Activated CD4-positive, alpha-beta T cell treated with anti-CD3 and anti-CD28 coated beads, Interleukin-2, amount 50 U/mL, for 48 hours (primary cell): ENCODE data around the gene LRR1.

Experiments used
- DNase-seq, 2 experiments: peaks; one replicate each; pipeline ENCODE4 v3.0.0-alpha.2; 2020

The LRR1 gene, protein sequence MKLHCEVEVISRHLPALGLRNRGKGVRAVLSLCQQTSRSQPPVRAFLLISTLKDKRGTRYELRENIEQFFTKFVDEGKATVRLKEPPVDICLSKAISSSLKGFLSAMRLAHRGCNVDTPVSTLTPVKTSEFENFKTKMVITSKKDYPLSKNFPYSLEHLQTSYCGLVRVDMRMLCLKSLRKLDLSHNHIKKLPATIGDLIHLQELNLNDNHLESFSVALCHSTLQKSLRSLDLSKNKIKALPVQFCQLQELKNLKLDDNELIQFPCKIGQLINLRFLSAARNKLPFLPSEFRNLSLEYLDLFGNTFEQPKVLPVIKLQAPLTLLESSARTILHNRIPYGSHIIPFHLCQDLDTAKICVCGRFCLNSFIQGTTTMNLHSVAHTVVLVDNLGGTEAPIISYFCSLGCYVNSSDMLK

DNA sequence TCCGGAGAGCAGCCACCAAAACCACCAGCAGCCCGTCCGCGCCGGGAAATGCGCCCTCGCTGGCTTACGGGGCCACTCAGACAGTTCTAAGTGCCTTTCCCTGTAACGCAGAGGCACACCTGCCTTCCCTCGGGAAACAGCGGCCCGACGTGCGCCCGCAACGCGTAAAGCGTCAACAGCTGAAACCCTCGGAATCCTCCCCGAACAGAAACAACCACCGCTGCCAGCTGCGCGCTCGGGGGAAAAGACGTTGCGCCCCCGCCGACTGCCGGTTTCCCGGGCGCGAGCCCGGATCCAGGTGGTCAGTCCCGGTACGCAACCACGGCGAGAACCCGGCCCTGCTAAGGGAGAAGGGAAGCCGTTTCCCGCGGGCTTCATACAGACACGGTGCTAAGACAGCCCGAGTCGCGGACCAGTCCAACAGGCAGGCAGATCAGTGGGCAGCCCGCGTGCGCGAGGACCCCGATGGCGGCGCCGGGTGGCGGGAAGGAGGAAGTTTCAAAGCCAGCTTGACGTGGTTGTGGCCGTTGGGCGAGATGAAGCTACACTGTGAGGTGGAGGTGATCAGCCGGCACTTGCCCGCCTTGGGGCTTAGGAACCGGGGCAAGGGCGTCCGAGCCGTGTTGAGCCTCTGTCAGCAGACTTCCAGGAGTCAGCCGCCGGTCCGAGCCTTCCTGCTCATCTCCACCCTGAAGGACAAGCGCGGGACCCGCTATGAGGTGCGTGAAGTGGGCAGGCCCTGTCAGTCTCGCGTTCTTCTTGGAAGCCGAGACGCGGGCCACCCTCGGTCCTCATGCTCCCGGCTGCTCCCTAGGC, at the start of gene LRR1:
LRR1 (plus strand) TSS at position 456 of the 816 bp plus-strand sequence; CDS start at position 537, 81 bp downstream.
- peak; percentile 88 to 92 for DNase-seq

DNA sequence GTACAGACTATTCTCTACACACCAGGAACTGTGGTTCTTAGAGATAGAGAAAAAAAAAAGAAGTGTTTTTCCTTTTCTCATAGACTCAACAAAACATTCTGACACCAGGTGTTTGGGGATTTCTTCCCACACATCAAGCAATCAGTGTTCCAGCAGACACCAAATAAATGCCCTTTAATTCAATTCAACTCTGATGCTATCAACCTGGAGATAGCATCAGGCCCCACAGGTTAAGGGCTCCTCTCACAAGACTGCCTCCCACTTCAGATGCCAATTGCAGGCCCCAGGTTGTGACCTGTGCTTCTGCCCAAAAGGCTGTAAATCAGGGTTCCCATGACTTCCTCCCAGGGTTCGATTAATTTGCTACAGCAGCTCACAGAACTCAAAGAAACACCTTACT, 49.3 kb upstream of the LRR1 start:
- no peak for DNase-seq

DNA sequence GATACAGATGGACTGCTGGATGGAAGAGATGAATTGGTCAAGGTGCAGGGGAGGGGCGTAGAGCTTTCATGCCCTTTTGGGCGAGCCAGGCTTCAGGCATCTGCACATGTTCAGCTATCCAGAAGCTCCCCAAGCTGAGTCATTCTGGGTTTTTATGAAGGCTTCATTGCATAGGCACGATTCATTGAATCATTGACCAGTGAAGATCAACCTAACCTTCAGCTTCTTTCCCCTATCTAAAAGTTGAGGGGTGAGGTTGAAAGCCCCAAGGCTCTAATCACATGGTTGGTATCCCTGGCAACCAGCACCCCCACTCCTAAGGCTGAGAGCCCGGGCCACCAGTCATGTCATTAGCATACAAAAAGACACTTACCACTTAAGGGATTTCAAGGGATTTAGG, 48.9 kb upstream of the LRR1 start:
- DNase-seq: no peak

DNA sequence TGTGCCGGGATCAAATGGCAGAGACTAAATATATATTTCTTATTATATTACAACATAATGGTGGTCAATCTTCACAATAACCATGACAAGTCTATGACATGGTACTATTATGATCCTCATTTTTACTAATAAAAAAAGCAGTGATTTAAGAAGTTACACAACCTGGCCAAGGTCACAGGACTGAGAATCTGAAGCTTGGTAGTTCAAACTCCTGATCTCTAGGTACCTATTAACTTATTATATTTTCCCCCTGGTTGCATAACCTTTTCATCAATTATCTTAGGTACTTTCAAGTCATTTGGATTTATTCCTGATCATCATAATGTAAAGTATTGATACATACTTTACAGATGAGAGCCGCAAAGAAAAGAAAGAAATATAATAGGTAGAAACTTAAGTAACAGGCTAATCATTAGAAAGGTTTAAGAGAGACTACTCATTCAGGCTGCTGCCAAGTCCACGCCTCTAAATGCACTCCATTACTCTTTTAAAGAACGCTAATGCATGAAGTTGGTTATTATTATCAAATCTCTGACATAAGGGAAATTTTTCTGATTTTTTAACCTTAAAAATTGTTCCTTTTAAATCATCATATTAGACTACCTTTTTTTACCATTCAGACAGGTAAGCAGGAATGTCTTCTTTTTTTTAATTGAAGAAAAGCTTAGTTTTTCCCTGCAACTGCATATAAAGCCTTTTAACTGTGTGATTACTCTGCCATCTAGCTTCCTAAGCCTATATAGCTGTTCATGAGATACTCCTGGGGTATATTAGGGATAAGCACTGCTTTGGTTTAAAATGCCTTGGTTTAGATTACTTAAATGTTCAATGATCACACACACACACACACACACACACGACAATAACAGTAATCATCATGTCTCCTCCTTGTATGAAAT, 48.2 kb upstream of the LRR1 start:
- DNase-seq: no peak

DNA sequence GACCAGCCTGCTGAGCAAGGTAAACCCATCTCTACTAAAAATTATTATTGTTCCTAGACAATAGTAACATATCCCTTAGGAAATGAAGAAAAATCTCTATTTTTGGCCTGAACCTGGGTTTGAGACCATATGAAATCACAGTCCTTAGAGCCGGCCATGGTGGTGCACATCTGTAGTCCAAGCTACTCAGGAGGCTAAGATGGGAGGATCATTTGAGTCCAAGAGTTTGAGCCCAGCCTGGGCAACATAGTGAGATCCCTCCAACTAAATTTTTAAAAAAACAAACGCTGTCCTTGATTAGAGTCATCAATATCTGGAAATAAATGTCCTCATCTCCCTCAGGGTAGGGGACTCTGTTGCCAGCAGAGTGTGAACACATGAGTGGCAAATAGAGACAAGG, 47.2 kb upstream of the LRR1 start:
- no peak for DNase-seq

DNA sequence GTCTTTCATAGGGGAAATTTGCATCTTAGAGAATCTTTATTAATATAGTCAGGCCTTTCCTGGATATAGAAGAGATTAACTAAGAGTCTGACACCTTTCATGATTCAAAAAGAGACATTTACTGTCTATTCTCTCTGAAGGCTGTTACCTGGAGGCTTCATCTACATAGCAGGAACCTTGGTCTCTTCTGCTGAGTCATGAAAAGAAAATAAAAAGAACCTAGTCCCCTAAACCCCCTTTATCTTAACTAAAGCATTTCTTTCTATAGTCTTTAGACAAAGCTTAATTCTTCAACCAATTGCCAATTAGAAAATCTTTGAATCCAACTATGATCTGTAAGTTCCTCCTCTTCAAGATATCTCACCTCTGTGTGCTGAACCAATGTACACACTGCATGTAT, 45.6 kb upstream of the LRR1 start:
- no peak for DNase-seq

DNA sequence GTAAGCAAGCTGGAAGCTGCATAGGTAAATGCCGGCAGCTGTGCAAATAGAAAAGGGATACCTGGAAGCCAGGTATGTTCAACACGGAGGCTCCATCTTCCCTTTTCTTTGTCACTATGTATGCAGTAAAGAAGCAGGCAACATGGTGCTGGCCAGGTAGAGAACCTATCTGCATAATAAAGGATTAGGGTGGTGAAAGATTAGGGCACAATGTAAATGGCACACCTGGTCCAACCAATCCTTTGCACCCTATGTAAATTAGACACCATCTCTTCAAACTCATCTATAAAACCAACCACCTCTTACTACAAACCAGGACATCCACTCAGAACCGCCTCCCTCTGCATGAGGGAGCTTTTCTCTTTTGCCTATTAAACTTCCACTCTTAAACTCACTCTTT, 44.8 kb upstream of the LRR1 start:
- DNase-seq: no peak

DNA sequence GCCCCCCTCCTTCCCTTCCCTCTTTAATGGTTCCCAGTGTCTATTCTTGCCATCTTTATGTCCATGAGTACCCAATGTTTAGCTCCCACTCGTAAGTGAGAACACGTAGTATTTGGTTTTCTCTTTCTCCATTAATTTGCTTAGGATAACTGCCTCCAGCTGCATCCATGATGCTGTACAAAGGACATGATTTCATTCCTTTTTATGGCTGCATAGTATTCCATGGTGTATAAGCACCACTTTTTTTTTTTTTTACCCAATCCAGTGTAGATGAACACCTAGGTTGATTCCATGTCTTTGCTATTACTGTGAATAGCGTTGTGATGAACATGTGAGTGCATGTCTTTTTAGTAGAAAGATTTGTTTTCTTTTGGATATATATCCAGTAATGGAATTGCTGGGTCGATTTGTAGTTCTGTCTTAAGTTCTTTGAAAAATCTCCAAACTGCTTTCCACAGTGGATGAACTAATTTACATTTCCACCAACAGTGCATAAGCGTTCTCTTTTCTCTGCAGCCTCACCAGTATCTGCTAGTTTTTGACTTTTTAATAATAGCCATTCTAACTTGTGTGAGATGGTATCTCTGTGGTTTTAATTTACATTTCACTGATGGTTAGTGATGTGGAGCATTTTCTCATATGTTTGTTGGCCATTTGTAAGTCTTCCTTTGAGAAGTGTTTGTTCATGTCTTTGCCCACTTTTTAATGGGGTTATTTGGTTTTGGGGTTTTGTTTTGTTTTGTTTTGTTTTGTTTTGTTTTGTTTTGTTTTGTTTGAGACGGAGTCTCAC, 38.6 kb upstream of the LRR1 start:
- no peak for DNase-seq

DNA sequence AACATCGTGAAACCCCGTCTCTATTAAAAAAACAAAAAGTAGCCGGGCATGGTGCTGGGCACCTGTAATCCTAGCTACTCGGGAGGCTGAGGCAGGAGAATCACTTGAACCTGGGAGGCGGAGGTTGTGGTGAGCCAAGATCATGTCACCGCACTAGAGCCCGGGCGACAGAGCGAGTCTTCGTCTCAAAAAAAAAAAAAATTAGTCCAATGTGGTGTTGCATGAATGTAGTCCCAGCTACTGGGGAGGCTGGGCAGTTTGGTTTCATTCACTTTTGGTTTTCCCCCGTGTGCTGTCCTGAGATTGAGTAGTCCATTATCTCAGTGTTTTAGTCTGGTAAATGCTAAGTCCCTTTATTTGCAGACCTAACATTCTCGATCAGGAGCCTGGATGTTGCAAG, 32.0 kb upstream of the LRR1 start:
- no peak for DNase-seq

DNA sequence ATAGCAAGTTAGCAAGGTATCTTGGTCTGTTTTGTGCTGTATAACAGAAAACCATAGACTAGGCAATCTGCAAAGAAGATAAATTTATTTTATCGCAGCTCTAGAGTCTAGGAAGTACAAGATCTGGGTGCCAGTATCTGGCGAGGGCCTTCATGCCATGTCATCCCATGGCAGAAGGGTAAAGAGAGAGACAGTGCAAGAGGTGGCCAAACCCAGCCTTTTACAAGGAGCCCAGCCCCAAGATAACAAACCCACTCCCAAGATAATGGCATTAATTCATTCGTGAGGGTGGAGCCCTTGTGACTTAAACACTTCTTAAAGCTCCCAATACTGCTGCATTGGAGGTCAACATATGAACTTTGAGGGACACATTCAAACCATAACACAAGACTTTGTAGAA, 29.5 kb upstream of the LRR1 start:
- DNase-seq: no peak

DNA sequence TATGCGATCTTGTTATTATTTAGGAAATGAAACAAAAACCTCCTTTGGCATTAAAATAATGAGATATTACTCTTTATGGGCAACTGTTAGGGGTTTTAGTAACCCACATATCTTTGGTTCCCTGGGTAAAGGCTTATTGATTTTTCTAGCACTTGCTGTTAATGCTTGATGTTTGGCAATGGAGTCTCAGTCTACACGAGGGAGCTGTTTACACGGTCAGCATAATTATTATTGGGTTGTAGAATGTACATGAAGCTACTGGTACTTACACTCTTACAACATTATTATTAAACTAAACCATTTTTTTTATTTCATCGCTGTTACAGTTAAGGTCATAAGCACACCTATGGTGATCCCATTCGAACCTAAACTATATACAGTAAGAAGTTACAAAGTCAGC, 24.7 kb upstream of the LRR1 start:
- DNase-seq: no peak

DNA sequence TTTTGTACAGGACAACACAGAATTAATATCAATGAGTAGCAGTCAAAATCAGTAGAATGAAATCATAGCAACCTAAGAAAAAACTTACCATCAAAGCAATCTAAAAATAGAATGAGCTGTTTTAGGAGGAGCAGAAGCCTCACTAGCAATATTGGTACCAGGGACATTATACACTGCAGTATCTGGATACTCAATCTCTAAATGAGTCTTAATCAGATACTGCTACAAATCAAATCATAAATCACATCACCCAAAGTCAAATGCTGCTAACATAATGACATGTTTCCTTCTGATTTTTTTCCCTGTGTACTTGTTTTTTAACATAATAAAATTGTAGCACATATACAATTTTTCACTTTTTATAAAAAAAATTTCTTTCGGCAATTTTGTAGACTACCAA, 20.6 kb upstream of the LRR1 start:
- no peak for DNase-seq

DNA sequence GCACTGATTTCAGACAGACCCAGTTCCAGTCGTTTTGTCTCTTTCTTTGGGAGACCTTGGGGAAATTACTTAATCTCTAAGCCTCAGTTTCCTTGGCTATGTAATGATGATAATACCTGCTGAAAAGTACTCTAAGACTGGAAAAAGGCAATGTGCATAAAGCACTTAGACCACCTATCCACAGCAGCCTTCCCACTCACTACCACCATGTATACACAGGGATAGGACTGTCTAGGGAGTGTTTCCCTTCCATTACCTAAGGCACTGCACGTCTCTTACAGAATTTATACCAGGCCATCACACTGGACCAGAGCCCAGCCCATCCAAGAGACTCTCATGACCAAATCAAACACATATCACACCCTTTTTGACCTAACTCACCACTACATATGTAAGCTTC, 18.9 kb upstream of the LRR1 start:
- DNase-seq: no peak

DNA sequence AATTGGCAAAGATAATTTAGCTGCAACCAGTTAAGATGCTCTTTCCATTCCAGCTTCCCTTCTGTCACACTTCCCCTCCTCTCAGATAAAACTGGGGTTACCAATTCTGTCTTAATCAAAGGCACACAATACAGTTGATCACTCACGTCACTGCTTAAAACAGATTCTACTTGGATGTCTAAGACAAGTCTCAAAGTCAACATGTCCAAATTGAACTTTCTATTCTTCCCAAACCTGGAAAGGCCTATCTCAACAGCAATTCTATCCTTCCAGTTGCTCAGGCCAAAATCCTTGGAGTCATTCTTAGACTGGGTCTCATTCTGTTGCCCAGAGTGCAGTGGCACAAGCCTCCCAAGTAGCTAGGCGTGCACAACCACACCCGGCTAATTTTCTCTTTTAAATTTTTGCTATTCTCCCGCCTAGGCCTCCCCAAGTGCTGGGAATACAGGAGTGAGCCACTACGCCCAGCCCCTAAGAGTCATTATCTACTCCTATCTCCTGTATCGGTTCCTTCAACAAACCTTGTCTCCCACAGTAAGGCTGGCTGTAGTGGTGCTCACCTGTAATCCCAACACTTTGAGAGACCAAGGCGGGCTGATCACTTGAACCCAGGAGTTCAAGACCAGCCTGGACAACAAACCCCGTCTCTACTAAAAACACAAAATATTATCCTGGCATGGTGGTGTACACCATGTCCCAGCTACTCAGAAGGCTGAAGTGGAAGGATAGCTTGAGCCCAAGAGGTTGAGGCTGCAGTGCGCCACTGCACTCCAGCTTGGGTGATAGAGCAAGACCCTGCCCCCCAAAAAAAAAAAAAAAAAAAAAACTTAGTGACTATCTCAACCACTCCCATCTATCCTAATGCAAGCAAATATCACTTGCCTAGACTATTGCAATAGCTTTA, 17.3 kb upstream of the LRR1 start:
- DNase-seq: no peak

DNA sequence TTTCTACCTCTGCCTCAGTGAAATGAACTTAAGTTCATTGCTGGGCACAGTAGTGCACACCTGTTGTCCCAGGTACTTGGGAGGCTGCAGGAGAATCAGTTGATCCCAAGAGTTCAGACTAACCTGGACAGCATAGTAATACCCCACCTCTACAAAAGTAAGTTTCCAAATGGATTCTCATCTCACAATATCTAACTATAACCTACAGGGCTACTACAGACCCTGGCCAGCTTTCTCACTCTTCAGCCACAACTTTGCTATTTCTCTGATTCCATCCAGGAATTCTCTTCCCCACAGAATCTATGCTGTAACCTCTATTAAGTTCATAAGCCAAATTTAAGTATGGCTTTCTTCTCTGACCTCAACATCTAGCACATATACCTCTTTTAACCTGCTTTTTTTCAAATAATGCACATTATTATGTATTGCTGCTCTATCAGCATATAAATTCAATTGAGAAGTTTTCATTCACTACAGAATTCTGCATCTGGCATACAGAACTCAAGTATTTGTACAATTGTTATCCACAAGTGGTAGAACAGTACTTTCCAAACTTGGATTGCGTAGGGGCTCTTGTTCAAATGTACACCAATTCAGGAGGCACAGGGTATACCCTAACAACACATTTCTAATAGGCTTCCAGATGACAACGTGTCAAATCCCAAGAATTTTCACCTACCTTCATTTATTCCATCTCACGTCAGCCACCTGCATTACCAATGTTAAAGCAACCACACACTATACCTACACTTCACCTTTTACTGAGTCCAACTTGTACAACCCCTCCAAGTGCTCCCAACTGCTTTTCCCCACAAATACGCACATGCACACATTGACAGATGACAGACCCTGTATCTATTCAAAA, 16.4 kb upstream of the LRR1 start:
- DNase-seq: no peak

DNA sequence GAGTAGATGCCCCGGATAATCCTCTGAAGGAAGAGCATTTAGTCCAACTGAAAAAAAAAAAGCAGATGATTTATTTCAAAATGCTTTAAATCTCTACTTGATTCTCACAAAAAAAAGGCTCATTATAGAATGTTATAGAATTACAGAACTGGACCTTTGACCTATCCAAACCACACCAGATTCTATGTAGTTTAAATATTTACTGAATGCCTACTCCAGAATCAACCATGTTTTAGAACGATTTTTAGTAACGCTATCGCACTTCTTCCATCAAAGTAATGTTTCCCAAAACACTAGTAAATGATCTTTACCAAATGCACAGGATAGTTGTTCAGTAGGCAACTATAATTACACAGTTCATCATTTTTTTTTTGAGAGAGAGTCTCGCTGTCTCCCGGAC, 15.1 kb upstream of the LRR1 start:
- DNase-seq: no peak

DNA sequence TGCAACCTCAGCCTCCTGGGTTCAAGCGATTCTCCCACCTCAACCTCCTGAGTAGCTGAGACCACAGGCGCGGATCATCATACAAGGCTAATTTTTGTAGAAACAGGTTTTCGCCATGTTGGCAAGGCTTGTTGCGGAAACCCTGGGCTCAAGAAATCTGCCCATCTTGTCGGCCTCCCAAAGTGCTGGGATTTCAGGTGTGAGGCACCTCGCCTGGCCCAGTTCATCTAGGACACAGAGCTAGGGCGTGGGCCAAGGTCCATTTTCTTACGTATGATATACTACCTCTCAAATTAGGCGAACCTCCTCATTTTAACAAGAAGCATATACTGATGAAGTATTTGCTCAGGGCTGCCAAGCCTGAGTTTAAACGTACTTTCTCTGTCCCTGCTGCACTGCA, 14.7 kb upstream of the LRR1 start:
- peak in 1 of 2 experiments; percentile 7 for DNase-seq

DNA sequence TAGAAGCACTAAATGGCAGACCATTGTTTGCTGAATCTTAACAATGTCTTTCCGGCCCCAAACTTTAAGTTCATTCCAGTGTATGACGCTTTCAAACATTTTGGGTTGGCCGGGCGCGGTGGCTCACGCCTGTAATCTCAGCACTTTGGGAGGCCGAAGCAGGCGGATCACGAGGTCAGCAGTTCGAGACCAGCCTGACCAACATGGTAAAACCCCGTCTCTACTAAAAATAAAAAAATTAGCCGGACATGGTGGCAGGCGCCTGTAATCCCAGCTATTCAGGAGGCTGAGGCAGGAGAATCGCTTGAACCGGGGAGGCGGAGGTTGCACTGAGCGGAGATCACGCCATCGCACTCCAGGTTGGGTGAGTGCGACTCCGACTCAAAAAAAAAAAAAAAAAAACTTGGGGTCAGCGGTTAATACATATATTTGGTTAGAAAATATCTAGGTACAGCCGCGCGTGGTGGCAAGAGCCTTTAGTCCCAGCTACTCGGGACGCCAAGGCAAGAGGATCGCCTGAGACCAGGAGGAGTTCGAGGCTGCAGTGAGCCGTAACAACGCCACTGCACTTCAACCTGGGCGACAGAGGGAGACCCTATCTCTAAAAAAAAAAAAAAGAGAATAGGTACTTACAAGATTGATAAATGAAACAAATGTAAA, 13.6 kb upstream of the LRR1 start:
- DNase-seq: peak; percentile 55 to 58

DNA sequence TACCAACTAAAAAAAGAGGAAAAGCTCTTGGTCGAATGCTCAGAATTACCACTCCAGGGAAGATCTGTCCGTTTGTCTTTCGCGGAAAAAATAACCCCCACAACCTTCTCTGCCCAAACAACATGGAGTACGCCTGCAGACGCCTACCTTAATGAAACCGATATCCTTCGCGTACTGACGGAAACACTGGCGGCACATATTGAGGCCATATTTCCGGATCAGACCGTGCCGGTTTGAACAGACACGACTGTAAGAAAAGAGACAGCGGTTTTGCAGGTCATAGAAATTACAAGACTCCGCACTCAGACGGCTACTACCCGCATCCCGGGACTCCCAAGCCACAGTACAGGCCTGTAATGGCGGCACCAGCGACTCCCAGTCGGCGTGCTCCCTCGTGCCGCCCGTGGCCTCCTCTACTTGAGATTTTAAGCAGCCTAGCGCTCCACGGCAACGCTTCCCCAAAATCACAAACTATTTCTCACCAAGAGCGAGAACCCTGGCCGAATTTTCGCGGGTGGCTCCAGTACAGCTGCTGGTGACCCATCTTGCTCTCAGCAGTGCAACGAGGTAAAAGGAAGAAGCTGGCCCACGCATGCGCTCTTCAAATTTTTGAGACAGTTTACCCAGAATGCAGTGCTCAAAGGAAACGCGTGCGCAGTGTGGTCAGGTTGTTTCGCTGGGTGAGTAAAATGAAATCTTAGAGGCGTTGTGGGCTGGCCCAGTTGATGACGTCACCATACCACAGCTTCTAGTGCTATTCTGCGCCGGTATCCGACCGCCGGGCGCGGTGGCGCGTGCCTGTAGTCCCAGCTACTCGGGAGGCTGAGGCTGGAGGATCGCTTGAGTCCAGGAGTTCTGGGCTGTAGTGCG, 12.7 kb upstream of the LRR1 start, which contains the start of gene RPS29:
RPS29 (minus strand) TSS at position 578 of the 870 bp plus-strand sequence; CDS start at position 544, 34 bp downstream.
- peak; percentile 97 to 98 for DNase-seq
